Panc1 (cell line): Measurements from ENCODE around the gene SCAF8.

Experiments used
- POLR2AphosphoS5 ChIP-seq: IDR thresholded peaks from 2 replicates; pipeline ENCODE4 v1.6.1; 2012; ENCODE audit warnings: mild to moderate bottlenecking, low read depth, low read length, moderate library complexity
- REST ChIP-seq, 2 experiments: IDR thresholded peaks; 2 replicates each; pipeline ENCODE4 v1.6.1; 2011 to 2012; ENCODE audit warnings: low read depth in 2 of 2, control low read depth in 1 of 2, low read length in 1 of 2, mild to moderate bottlenecking in 1 of 2, moderate library complexity in 1 of 2; ENCODE audit not compliant: insufficient read depth in 1 of 2
- SIN3A ChIP-seq: IDR thresholded peaks from 2 replicates; pipeline ENCODE4 v1.6.1; 2012; ENCODE audit warnings: low read depth, mild to moderate bottlenecking, low read length, moderate library complexity, borderline replicate concordance; ENCODE audit not compliant: insufficient read depth
- TCF7L2 ChIP-seq: IDR thresholded peaks from 2 replicates; pipeline ENCODE4 v1.6.1; 2011; ENCODE audit warnings: mild to moderate bottlenecking, low read depth, low read length, inconsistent platforms
- TF ChIP-seq, protein P1 (sequence below): fragments of 450-650 bp; IDR thresholded peaks from 2 replicates; pipeline ENCODE4 v1.5.1; 2017; ENCODE audit warnings: mild to moderate bottlenecking

GRCh38 chr6:154862536-154862935, 129.3 kb downstream of the SCAF8 start:
- TF ChIP-seq, protein P1, sequence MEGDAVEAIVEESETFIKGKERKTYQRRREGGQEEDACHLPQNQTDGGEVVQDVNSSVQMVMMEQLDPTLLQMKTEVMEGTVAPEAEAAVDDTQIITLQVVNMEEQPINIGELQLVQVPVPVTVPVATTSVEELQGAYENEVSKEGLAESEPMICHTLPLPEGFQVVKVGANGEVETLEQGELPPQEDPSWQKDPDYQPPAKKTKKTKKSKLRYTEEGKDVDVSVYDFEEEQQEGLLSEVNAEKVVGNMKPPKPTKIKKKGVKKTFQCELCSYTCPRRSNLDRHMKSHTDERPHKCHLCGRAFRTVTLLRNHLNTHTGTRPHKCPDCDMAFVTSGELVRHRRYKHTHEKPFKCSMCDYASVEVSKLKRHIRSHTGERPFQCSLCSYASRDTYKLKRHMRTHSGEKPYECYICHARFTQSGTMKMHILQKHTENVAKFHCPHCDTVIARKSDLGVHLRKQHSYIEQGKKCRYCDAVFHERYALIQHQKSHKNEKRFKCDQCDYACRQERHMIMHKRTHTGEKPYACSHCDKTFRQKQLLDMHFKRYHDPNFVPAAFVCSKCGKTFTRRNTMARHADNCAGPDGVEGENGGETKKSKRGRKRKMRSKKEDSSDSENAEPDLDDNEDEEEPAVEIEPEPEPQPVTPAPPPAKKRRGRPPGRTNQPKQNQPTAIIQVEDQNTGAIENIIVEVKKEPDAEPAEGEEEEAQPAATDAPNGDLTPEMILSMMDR: no peak
- TF ChIP-seq POLR2AphosphoS5 (no peak), REST (IDR thresholded peaks at IDR 0.05; ENCODE audit: insufficient read depth in 1 of 2, low read depth in 2 of 2, low read length in 1 of 2) (no peak), SIN3A (no peak), TCF7L2 (no peak)
